ENCODE measurements around the gene BMP10. TPM values are rescaled to one million over a fixed set of nuclear protein-coding genes. Genes with fewer than 3 reads are reported as not detected.

Gene BMP10
- not detected in 5 replicates for total RNA-seq (2022; extraction: Qiagen RNA extraction; ENCODE audit: low read depth)

GRCh38 chr2:68871159-68871764 lies at the start of gene BMP10:
Gene BMP10 (minus strand): TSS chr2:68871397. CDS start chr2:68871358, 39 bp downstream.

Other genes with a start within 250 kb of the BMP10 start
- not detected in 5 replicates for gene PROKR1, start 227.8 kb downstream of the BMP10 start, total RNA-seq (2022; extraction: Qiagen RNA extraction; ENCODE audit: low read depth)
- 0.15 to 0.28 TPM (median 0.26 TPM) in 3 of 5 replicates, not detected in the others for gene ARHGAP25, start 136.6 kb downstream of the BMP10 start, total RNA-seq (2022; extraction: Qiagen RNA extraction; ENCODE audit: low read depth)
- gene GKN2, start 81.5 kb upstream of the BMP10 start, total RNA-seq (2022; extraction: Qiagen RNA extraction; ENCODE audit: low read depth), result 1.8 to 3.5 TPM (median 2.8 TPM) in 5 replicates
- 0.34 to 1.2 TPM (median 0.54 TPM) in 5 replicates for gene GKN1, start 103.2 kb upstream of the BMP10 start, total RNA-seq (2022; extraction: Qiagen RNA extraction; ENCODE audit: low read depth)
- gene ANTXR1, start 141.8 kb upstream of the BMP10 start, total RNA-seq (2022; extraction: Qiagen RNA extraction; ENCODE audit: low read depth), result 105 to 165 TPM (median 147 TPM) in 5 replicates

Data from A549 treated with RU486 at 1 μM for 4 hours (cell line).